Immature natural killer cell (primary cell): Measurements from ENCODE around the gene LDHAL6B. TPM values are rescaled to one million over a fixed set of nuclear protein-coding genes. Genes with fewer than 3 reads are reported as not detected.

ENCODE experiments used
- DNase-seq, 3 donors: peaks; one replicate each; pipeline ENCODE4 v3.0.0; 2022; ENCODE audit warnings: mixed read lengths in 1 of 3
- H3K27ac Mint-ChIP-seq, 6 donors: one replicate each; pipeline ENCODE4 v1.8.0; 2020; ENCODE audit warnings: mixed read lengths in 6 of 6, mild to moderate bottlenecking in 5 of 6, inconsistent platforms in 4 of 6, moderate library complexity in 3 of 6
- H3K27me3 Mint-ChIP-seq, 3 donors: one replicate each; pipeline ENCODE4 v1.8.0; 2020 to 2021; ENCODE audit warnings: low read depth in 3 of 3, mild to moderate bottlenecking in 3 of 3, mixed read lengths in 3 of 3, moderate library complexity in 3 of 3, inconsistent platforms in 1 of 3
- H3K36me3 Mint-ChIP-seq, 3 donors: one replicate each; pipeline ENCODE4 v1.8.0; 2020; ENCODE audit warnings: mixed read lengths in 3 of 3, inconsistent platforms in 2 of 3, mild to moderate bottlenecking in 2 of 3
- H3K4me1 Mint-ChIP-seq, 2 donors: one replicate each; pipeline ENCODE4 v1.8.0; 2020; ENCODE audit warnings: inconsistent platforms in 2 of 2, mild to moderate bottlenecking in 2 of 2, mixed read lengths in 2 of 2, moderate library complexity in 1 of 2
- H3K4me3 Mint-ChIP-seq, 5 donors: one replicate each; pipeline ENCODE4 v1.8.0; 2020; ENCODE audit warnings: mild to moderate bottlenecking in 5 of 5, mixed read lengths in 5 of 5, inconsistent platforms in 3 of 5, moderate library complexity in 3 of 5
- H3K9me3 Mint-ChIP-seq, 6 donors: one replicate each; pipeline ENCODE4 v1.8.0; 2020; ENCODE audit warnings: mild to moderate bottlenecking in 6 of 6, mixed read lengths in 6 of 6, inconsistent platforms in 4 of 6, moderate library complexity in 3 of 6
- polyA plus RNA-seq, 3 donors: library from polyadenylated mRNA; unstranded; fragments of 300-500 nt; fragmentation: Illumina TruSeq; gene quantifications; one replicate each; pipeline ENCODE4 v1.2.3, GENCODE V29; 2021

The LDHAL6B gene
- polyA plus RNA-seq, 3 donors from 2014 or later: not detected

DNA sequence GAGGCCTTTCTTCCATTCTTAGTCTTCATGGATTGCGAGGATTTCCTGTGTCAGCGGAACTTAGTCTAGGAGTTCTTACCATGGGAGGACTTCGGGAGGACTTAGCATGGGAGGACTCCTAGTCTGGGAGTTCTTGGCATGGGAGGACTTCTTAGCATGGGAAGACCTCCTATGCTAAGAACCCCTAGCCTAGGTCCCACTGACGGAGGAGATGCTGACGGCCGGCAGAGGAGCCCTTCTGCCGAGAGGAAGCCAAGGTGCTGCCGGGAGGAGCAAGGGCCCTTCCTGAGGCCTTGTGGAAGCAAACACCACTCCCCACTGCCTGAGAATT lies 35.6 kb upstream of the LDHAL6B start:
- peaks cover 5 to 12% (median 8%) of the 10 kb centered on the region in 3 donors for H3K36me3 Mint-ChIP-seq
- DNase-seq: no peak
- no peaks in the 10 kb centered on the region for H3K9me3 Mint-ChIP-seq
- peaks cover 2 to 4% (median 3%) of the 10 kb centered on the region in 3 donors for H3K27me3 Mint-ChIP-seq
- no peak overlapping the region for H3K27ac Mint-ChIP-seq
- peaks cover 15 to 21% of the 10 kb centered on the region in 2 donors for H3K4me1 Mint-ChIP-seq
- H3K4me3 Mint-ChIP-seq: no peak overlapping the region

DNA sequence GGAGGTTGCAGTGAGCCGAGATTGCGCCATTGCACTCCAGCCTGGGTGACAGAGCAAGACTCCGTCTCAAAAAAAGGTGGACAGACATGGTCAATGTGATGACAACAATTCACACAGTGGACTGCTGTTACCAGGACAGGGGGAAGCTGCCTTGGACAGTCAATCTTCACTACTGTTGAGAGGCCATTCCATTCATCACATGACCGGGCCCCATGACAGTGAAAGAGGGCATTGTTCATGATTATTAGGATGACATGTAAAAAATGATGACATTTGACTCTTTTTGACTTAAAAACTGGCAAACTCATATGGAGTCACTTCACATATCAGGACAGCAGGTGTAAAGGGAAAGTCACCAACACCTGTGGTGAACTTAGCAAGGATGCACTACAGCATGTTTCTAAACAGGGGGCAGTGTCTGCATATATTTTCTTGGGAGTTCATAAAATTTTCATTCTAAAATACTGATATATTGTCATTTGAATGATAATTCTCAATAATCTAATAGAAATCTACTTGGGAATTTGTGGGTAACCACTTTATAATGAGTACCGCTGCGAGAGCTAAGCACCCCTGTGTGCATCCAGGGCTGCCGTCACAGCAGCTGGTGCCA lies 34.2 kb upstream of the LDHAL6B start:
- peaks cover 5 to 8% (median 8%) of the 10 kb centered on the region in 3 donors for H3K36me3 Mint-ChIP-seq
- DNase-seq: no peak
- no peak overlapping the region for H3K4me3 Mint-ChIP-seq
- H3K4me1 Mint-ChIP-seq: peaks cover 15 to 21% of the 10 kb centered on the region in 2 donors
- peaks cover 2 to 4% (median 4%) of the 10 kb centered on the region in 3 donors for H3K27me3 Mint-ChIP-seq
- no peaks in the 10 kb centered on the region for H3K9me3 Mint-ChIP-seq
- no peak overlapping the region for H3K27ac Mint-ChIP-seq

DNA sequence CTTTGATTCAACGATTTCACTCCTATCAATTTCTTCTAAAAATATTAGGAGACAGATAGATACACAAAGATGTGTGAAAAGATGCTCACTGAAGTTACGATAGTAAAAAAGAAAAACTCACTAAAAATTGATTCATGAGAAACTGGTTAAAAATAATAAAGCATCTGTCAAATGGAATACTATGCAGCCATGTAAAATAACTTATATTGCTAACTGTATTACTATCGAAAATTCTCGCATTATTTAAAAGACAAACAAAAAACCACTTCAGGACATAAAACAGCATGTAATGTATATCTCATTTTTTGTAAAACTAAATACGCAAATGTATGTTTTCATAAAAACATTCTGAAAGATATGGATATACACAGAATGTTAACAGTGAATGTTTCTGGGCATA lies 33.4 kb upstream of the LDHAL6B start:
- DNase-seq: no peak
- peaks cover 15 to 21% of the 10 kb centered on the region in 2 donors for H3K4me1 Mint-ChIP-seq
- H3K27ac Mint-ChIP-seq: no peak overlapping the region
- peaks cover 2 to 4% (median 4%) of the 10 kb centered on the region in 3 donors for H3K27me3 Mint-ChIP-seq
- H3K9me3 Mint-ChIP-seq: no peaks in the 10 kb centered on the region
- H3K36me3 Mint-ChIP-seq: peaks cover 5 to 13% (median 8%) of the 10 kb centered on the region in 3 donors
- no peak overlapping the region for H3K4me3 Mint-ChIP-seq

DNA sequence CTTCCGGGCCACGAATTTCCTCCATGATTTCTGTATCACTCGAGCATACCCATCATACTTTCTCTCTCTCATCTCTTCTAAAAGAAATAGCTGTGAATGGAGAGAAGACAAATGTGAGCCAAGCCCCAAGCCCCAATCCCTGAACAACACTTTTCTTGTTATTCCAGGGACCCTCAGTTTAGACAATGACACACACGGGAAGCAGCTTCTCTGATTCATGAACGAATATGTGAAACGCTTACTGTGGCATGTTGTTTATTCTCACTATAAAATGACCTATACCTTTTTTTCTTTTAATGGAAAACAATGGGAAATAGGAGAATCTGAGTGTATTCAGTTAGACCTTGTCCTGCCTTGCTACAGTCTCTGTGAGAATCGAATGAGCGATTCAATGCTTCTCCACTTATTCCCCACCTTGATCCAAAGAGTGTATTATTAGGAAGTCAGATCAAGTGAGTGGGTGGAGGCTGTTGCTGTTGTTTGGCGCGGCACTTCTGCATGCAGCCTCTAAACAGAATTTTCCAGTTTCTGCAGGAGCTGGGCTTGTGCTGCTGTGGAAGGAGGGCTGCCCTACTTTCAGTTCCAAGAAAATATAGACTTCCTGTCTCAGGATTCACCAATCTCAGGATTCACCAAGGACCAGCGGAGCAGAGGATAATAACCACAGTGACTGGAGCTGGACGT lies 32.4 kb upstream of the LDHAL6B start:
- Mint-ChIP-seq H3K27me3 (peaks cover 2 to 7% (median 4%) of the 10 kb centered on the region in 3 donors), H3K4me3 (no peak overlapping the region), H3K27ac (no peak overlapping the region), H3K36me3 (peaks cover 5 to 13% (median 8%) of the 10 kb centered on the region in 3 donors), H3K4me1 (peaks cover 15 to 19% of the 10 kb centered on the region in 2 donors), H3K9me3 (no peaks in the 10 kb centered on the region)
- no peak for DNase-seq

DNA sequence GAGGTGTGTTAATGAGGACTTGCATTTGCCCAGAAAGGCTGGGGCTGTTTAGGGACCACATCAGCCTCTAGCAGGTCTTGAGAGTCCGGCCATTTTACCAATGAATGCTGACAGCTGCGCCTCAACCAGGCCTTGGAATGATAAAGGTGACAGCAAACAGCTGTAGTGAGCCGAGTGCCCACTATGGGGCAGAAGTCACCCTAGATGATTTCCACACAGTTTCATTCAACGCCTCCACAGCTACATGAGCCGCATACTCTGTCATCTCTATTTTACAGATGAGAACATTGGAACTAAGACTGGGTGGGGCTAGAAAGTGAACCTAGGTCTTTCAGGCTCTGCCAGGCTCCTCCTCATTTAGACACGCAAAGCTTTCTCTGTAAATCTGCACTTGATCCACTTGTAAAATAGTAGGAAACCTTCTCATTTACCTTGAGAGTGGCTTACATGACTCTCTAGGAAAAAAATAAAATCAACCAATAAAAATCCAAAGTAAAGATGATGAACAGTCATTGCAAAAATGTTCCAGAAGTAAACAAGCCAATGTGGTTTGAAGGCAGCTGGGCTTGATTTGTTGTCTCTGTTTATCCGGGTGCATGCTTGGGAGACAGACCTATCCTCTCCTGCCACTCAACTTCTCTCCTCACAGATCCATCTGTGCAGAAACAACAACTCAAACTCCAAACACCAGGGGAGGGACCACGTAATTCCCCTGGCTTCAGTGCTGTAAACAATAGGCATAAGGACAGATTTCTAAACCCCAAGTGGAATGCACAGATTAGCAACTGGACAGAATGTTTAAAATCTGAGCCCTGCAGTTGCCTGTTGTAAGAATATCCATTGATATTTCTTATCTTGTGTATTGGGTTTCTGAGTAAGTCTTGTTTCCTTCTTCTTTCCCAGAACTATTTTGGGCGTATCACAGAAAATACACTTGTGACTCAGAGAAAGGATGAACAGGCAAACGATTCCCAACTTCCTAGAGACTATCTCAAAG lies 31.5 kb upstream of the LDHAL6B start:
- no peak overlapping the region for H3K27ac Mint-ChIP-seq
- peaks cover 8 to 11% of the 10 kb centered on the region in 2 donors for H3K4me1 Mint-ChIP-seq
- peak in 1 of 3 donors; percentile 7 for DNase-seq
- H3K36me3 Mint-ChIP-seq: peaks cover 5 to 13% (median 8%) of the 10 kb centered on the region in 3 donors
- H3K9me3 Mint-ChIP-seq: no peaks in the 10 kb centered on the region
- H3K4me3 Mint-ChIP-seq: no peak overlapping the region
- H3K27me3 Mint-ChIP-seq: peaks cover 2 to 7% (median 4%) of the 10 kb centered on the region in 3 donors

DNA sequence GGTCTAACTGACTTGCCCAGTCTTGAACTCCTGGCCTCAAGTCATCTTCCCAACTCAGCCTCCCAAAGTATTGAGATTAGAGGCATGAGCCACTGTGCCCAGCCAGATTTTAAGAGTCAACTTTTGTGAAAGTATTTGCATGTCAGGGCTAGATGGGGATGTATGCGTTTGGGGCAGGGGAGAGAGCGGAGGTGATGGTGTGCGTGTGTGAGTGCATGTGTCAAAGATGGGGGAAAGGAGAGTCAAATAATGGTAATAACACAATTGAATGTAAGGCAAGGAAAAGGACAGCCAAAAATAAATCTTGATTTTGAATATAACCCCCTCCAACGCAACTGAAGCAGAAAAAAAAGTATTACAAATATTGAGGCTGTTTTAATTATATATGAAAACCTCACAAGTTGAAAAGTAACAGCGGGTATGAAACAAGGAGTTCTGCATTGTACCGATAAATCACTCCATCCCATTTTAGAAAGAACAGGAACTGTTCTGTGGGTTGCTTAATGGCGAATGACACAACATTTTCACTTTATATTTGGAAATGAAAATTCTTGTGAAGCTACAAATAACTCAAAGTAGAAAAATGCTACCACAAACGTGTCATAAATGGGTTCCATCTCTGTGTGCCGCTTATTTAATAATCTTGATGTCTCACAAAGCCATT lies 29.9 kb upstream of the LDHAL6B start:
- H3K36me3 Mint-ChIP-seq: peaks cover 8 to 17% (median 12%) of the 10 kb centered on the region in 3 donors
- H3K27ac Mint-ChIP-seq: no peak overlapping the region
- H3K27me3 Mint-ChIP-seq: peaks cover 1 to 7% (median 2%) of the 10 kb centered on the region in 3 donors
- H3K9me3 Mint-ChIP-seq: peaks cover 0 to 3% (median 0%) of the 10 kb centered on the region in 6 donors
- no peaks in the 10 kb centered on the region for H3K4me1 Mint-ChIP-seq
- H3K4me3 Mint-ChIP-seq: no peak overlapping the region
- DNase-seq: no peak

DNA sequence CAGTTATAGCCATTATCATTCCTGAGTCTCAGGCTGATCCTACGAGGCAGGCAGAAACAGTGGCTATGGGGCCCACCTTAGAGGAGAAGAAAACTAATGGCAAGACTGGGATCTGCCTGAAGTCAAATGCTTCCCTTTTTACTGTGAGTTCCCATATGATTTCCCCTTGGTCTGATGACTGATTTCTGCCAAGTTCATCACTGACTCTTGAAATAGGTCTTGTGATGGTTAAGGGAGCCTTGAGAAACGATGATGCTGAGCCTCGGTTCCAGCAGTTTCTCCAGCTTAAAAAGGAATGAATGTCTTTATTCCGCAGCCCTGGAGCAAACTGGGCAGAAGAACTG lies 29.4 kb upstream of the LDHAL6B start:
- H3K36me3 Mint-ChIP-seq: peaks cover 7 to 17% (median 12%) of the 10 kb centered on the region in 3 donors
- H3K27me3 Mint-ChIP-seq: peaks cover 1 to 6% (median 2%) of the 10 kb centered on the region in 3 donors
- H3K9me3 Mint-ChIP-seq: peaks cover 0 to 3% (median 0%) of the 10 kb centered on the region in 6 donors
- no peaks in the 10 kb centered on the region for H3K4me1 Mint-ChIP-seq
- no peak overlapping the region for H3K4me3 Mint-ChIP-seq
- H3K27ac Mint-ChIP-seq: no peak overlapping the region
- DNase-seq: no peak

DNA sequence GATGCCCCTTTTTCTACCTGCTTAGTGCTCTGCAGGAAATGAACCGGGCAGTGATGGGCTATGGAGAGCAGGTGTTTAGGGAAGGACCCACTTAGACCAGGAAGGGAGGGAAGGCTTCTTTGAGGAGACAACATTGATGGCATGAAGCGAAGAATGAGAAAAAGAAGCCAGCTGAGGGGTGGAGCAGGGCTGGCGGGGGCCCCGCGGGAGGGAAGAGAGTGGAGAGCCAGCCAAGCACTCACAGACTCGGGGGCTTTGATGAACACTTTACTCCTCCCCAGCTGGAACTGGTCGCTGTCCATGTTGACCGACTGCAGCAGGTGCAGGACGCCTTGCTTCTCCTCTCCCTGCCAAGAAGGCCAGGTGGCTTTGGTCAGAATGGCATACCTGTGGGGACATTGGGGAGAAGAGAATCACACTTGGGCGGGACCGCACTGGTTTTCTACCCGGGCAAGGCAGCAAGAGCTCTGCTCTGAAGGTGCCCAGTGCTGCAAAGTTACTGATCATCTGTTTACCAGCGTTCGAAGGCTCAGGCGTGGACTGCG lies 28.4 kb upstream of the LDHAL6B start:
- Mint-ChIP-seq H3K36me3 (peaks cover 6 to 20% (median 19%) of the 10 kb centered on the region in 3 donors), H3K27me3 (peaks cover under 1 to 4% (median 1%) of the 10 kb centered on the region in 3 donors), H3K27ac (peak overlapping the region in 1 of 6 donors; percentile 7), H3K4me3 (no peak overlapping the region), H3K4me1 (no peaks in the 10 kb centered on the region), H3K9me3 (peaks cover 0 to 3% (median 0%) of the 10 kb centered on the region in 6 donors)
- no peak for DNase-seq

DNA sequence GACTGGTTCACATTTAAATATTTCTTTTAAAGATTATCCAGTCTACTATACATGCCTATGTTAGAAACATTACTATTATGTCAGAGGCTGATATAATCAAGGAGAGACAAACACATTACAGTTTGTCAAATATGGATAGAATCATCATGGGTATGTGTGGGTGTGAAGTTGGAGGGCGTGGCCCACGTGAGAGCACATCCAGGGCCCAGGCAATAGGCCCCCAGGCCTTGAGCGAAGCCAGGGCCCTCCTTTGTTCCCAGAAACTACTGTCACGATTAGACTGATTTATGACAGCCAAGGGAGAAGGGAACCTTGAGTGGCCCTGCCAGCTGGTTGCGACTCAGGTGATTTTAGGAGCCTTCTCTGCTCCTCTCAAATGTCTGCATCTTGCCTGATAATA lies 26.9 kb upstream of the LDHAL6B start:
- no peak overlapping the region for H3K27ac Mint-ChIP-seq
- H3K27me3 Mint-ChIP-seq: peaks cover 0 to 4% (median 1%) of the 10 kb centered on the region in 3 donors
- no peaks in the 10 kb centered on the region for H3K4me1 Mint-ChIP-seq
- no peak overlapping the region for H3K4me3 Mint-ChIP-seq
- H3K9me3 Mint-ChIP-seq: peaks cover 0 to 3% (median 0%) of the 10 kb centered on the region in 6 donors
- peaks cover 6 to 19% (median 18%) of the 10 kb centered on the region in 3 donors for H3K36me3 Mint-ChIP-seq
- DNase-seq: no peak

DNA sequence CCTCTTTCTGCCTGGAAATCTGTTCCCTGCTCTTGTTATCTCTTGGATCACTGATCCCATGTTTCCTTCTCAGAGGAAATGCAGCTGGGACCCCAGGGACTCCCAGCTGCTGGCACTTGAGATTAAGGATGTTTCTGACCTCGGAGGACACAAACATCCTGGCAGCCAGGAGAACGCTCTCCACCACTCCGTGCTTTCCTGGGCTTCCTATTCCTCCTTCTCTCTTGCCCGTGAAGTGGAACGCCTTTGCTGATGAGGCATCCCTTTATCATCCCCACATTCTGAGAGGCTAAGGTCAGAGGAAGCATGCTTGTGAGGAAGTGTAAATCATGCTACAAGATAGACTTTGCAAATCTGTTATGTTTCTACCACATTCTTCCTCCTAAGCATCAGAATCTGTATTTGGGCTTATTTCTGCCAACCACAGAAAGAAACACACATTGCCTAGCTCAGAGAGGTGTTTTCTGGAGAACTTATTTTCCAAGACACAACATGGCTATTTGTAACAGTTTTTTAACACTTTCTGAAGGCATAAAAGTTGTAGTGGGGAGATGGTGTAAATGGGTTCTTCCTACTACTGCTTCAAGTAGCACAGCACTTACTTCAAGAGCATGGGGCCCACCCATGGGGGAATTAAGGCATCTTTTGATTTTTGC lies 25.6 kb upstream of the LDHAL6B start:
- H3K27me3 Mint-ChIP-seq: peaks cover 0 to 6% (median 2%) of the 10 kb centered on the region in 3 donors
- DNase-seq: no peak
- no peak overlapping the region for H3K27ac Mint-ChIP-seq
- H3K4me1 Mint-ChIP-seq: no peaks in the 10 kb centered on the region
- peaks cover 6 to 20% (median 18%) of the 10 kb centered on the region in 3 donors for H3K36me3 Mint-ChIP-seq
- H3K9me3 Mint-ChIP-seq: peaks cover 0 to 3% (median 0%) of the 10 kb centered on the region in 6 donors
- no peak overlapping the region for H3K4me3 Mint-ChIP-seq

DNA sequence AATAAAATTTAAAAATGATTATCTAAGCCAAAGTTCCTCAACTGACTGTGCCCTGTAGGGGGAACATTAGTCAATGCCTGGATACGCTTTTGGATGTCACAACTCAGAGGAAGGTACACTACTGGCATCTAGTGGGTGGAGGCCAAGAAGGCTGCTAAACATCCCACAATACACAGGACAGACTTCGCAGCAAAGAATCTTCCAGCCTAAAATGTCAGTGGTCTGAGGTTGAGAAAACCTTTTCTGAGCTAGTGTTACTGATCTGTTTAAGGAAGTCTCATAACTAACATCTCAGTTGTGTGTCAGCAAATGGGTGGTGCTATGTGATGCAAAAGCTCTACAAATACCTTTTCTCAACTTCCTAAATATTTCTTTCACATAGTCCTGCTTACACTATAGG lies 20.9 kb upstream of the LDHAL6B start:
- H3K4me1 Mint-ChIP-seq: no peaks in the 10 kb centered on the region
- peaks cover 0 to 3% (median 0%) of the 10 kb centered on the region in 6 donors for H3K9me3 Mint-ChIP-seq
- peaks cover 0 to 13% (median 2%) of the 10 kb centered on the region in 3 donors for H3K27me3 Mint-ChIP-seq
- no peak overlapping the region for H3K4me3 Mint-ChIP-seq
- no peak overlapping the region for H3K27ac Mint-ChIP-seq
- no peak for DNase-seq
- H3K36me3 Mint-ChIP-seq: peaks cover 6 to 24% (median 18%) of the 10 kb centered on the region in 3 donors

DNA sequence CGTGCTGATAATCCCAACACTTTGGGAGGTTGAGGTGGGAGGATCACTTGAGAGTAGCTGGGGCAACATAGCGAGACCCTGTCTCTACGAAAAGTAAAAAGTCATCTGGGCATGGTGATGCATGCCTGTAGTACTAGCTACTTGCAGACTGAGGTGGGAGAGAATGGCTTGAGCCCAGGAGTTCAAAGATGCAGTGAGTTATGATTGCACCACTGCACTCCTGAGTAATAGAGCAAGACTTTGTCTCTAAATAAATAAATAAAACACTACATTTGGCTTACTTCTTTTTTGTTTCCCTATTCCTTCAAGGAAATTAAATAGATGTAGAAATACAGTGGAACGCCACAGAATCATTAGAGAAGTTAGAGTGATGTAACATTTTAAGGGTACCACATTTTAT lies 20.1 kb upstream of the LDHAL6B start:
- Mint-ChIP-seq H3K27ac (no peak overlapping the region), H3K27me3 (peaks cover 0 to 13% (median 2%) of the 10 kb centered on the region in 3 donors), H3K4me1 (no peaks in the 10 kb centered on the region), H3K4me3 (no peak overlapping the region), H3K9me3 (peaks cover 0 to 1% (median 0%) of the 10 kb centered on the region in 6 donors), H3K36me3 (peaks cover 6 to 23% (median 13%) of the 10 kb centered on the region in 3 donors)
- no peak for DNase-seq
